ENCODE data around the gene ORMDL3. TPM values are rescaled to one million over a fixed set of nuclear protein-coding genes. Genes with fewer than 3 reads are reported as not detected.
"Not testable (repeated sequence)": the region's sequence is repeated elsewhere in the genome, so short reads cannot be mapped to it uniquely, and the experiment has no call there.

Gene ORMDL3
- total RNA-seq, 1 donor from 2014 or later, result 38.5 TPM

DNA sequence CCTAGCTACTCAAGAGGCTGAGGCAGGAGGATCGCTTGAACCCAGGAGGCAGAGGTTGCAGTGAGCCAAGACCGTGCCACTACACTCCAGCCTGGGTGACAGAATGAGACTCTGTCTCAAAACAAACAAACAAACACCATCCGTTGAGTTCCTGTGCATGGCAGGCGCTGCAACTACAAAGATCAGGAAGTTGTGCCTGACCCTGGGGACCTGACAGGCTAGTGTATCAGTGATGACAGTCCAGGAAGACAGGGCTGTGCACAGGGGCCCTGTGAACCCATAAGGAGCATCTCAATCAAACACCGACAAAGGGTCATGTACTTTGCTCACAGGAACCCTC lies 21.1 kb upstream of the ORMDL3 start:
- DNase-seq, result not testable (repeated sequence)

GRCh38 chr17:39946551-39947330 lies 19.3 kb upstream of the ORMDL3 start:
- no peak for DNase-seq

DNA sequence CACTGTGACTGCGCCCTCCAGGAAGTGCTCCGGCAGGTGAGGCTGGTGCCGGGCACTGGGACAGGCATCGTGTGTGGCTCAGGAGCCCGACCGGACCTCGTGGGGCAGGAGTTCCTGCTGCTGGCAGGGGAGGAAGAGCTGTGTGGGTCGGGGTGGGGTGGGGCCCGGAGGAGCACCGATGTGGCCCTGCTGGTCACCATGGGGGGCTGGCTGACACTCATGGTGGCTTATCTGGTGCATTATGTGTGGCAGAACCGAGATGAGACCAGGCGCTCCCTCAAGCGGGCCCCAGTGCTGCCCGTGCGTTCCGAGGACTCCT lies 17.0 kb upstream of the ORMDL3 start:
- DNase-seq, result no peak

GRCh38 chr17:39943702-39944392 lies 16.4 kb upstream of the ORMDL3 start:
- DNase-seq, result no peak

GRCh38 chr17:39939588-39940419 lies 12.4 kb upstream of the ORMDL3 start:
- DNase-seq, result peak; percentile 40

DNA sequence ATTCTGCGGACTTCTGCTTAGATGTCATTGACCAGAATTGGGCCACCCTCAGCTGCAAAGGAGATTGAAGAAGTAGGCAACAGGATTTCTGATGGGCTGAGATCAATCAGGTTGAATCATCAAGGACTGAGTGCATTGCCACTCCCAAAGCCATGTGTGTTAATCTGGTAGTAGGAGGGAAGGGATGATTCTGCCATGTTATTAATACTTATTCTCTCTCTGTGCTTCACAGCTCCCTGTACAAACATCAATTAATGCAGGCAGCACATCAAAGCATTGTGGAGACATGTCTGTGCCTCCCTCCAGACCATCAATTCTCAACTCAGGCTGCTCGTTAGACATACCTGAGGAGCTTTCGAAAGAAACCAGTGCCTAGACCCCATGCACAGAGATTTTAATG lies 11.7 kb upstream of the ORMDL3 start:
- DNase-seq, result no peak

GRCh38 chr17:39938140-39938869 lies 10.9 kb upstream of the ORMDL3 start:
- DNase-seq, result no peak

DNA sequence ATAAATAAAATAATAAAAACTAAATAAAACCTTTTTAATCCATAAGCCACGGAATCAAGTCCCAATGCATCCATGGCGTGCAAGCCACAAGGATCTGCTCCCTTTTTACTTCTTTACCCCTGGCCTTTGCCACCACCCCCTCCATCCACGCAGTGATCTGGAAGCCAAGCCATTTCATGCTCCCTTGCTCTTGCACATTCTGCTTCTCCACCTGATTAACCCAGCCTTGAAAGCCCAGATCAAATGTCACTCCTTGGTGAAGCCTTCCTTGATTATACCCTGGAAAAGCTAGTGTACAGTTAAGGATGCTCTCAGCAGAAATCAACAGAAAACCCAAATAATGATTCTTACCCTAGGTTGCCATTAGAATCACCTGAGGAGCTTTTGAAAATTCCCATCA lies 10.0 kb upstream of the ORMDL3 start:
- no peak for DNase-seq

- DNase-seq, result no peak
Observed at GRCh38 chr17:39935909-39936308, 8.5 kb upstream of the ORMDL3 start.

DNA sequence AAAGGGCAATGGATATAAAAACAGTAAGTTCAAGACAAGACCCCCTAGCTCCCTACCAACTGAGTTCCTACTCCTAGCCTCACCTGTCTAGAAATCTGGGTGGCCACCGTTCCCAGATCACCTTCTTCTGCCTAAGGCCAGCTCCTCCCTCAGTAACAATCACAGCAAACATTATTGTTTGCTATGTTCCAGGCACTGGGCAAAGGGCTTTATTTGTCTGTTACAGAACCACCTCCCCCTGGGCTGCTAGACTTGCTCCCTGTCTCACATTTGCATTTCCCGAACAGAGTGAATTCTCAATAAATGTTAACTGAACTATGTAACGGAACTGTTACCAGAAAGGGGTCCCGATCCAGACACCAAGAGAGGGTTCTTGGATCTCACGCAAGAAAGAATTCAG lies 6.9 kb upstream of the ORMDL3 start:
- no peak for DNase-seq

DNA sequence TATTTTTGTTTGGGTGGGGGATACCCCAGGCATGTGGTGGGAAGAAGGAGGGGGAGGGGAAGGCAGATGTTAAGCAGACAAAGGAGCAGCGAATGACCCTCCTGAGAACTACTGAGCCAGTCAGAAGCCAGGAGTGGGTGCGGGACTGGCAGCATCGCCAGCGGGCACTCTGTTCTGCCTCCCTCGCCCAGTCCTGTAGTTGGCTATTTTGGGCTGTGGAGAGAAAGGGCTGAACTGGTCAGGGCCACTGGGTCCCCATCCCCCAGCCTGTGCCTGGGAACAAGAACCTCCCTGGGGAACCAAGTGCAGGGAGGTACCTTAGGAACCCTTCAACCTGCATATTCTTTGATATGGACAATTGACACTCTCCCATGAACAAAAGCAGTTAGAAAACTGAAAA lies 6.5 kb upstream of the ORMDL3 start:
- DNase-seq, result no peak

- DNase-seq, result peak; percentile 71
Observed at GRCh38 chr17:39929646-39930407, 2.4 kb upstream of the ORMDL3 start.

- DNase-seq, result peak; percentile 87
Observed at GRCh38 chr17:39928858-39929645, 1.7 kb upstream of the ORMDL3 start.

DNA sequence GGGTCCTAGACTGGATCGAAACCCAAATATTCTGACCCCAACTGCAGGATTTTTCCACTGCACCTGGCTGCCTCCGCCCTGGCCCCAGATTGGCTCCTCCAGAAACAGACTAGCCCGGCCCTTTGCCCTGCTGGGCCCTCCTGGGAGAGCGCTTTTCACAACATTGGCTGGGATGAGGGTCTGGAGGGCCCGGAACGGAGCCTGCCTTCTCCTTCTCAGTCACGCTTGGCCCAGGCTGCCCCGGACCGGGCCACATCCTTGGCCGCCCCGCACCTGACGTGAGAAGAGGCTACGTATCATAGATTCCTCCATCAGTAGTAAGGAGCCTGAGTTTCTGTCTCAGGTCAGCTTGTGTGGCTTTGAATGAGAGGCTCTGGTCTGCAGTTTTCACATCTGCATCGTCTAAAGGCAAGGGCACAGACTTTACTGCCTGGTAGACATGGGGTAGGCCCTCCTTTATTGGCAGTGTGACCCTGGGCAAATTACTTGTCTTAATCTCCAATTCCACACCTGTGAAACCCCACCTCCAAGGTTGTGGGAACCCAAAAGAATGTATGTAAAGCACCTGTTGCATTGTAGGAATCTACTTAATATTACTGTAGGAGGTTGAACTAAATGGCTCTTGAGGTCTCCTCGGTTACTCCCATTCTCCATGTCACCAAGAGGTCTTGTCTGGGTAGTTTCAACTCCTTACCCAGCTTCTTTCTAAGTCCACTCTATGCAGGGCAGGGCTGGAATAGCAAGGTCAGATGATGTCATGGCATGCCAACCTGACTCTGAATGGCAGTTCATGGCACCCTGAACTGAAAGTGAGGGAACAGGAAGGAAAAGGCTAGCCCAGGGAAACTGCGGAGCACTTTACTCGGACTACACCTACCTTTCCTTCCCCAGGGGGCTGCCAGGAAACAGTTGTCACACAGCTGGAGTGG lies 792 bp upstream of the ORMDL3 start:
- DNase-seq, result peak; percentile 41

DNA sequence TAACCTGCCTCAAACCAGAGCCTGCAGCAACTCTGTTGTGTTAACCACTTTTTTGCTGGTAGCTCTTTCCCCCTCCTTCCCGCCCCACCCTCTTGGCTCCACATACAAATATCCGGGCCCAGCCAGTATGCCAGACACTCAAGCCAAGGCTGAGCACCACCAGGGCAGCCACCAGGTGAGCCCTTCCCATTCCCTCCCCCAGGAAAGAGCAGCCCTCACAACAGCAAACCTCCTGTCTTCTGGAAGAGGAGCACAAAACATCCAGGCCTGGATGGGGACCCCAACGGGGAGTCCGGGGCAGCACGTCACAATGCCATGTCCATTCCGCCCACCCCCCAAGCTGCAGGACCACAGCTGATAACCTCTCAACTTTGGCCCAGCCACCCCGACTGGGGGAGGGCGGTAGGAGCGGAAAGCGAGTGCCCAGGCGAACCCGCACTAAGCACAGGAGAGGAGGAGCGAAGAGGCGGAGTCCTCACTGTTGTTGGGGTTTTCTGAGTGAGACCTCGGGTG lies 757 bp downstream of the ORMDL3 start:
- DNase-seq, result peak; percentile 31

DNA sequence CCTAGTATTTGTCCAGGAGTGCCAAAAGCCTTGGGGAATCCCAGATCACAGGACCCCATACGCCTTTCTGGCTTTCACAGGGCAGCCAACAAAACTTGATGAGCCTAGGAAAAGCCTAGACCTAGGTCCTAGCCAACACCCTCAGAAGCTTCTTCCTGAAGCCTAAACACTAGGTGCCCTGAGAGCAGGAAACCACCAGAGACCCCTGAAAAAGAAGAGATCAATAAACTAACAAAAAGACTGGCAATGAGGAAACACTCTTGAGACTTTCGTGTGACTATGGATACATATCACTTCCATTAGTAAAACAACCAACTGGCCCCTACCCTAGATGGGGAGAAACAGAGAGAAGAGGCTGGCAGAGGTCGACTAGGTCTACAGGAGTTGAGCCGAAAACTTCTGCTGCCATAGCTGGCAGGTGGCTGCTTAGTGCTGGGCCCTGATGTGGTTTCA lies 1.2 kb downstream of the ORMDL3 start:
- no peak for DNase-seq

GRCh38 chr17:39925282-39926134 lies 1.9 kb downstream of the ORMDL3 start:
- DNase-seq, result no peak

DNA sequence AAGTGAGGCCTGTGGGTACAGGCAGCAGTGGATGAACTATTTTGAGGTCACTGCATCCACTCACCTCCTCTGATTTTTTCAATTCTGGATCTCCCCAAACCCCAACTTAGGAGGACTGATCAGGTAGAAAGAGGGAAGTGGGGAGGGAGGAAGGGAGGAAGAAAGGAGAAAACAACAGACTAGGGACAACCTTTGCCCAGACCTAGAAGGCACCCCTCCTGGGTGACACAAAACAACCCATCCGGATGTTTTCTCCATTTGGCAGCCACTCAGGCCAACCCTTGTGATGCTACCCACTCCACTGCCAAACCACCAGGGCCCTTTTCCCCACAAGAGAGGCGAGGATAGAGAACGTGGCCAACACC lies 2.7 kb downstream of the ORMDL3 start:
- no peak for DNase-seq
